Epithelial cell of proximal tubule (primary cell): ENCODE measurements around the gene CCDC85C. TPM values are rescaled to one million over a fixed set of nuclear protein-coding genes. Genes with fewer than 3 reads are reported as not detected.

Experiments used
- DNase-seq: peaks from one replicate; pipeline ENCODE4 v3.0.0-alpha.2; 2011; ENCODE audit warnings: low read depth
- H3K4me3 ChIP-seq: 2 replicates; pipeline ENCODE4 v1.5.1; 2011; ENCODE audit warnings: low read depth, mild to moderate bottlenecking, low read length
- CTCF ChIP-seq: conservative IDR thresholded peaks from 2 replicates; pipeline ENCODE4 v1.5.1; 2012; ENCODE audit warnings: low read depth, mild to moderate bottlenecking, low read length
- total RNA-seq: library from RNA; depleted of rRNA; stranded (reverse); fragments of >200 nt; gene quantifications from 2 replicates; pipeline ENCODE4 v1.2.3, GENCODE V29; 2015

Gene CCDC85C
- total RNA-seq, 1 donor from 2014 or later = 29.6 TPM

GRCh38 chr14:99624024-99624423 lies 20.0 kb upstream of the CCDC85C start:
- H3K4me3 ChIP-seq = no peak overlapping the region
- TF ChIP-seq CTCF = no peak
- DNase-seq = no peak

GRCh38 chr14:99621948-99622347 lies 17.9 kb upstream of the CCDC85C start:
- no peak for TF ChIP-seq CTCF
- DNase-seq = no peak
- no peak overlapping the region for H3K4me3 ChIP-seq

GRCh38 chr14:99619835-99620834 lies 16.1 kb upstream of the CCDC85C start:
- no peak for DNase-seq
- no peak overlapping the region for H3K4me3 ChIP-seq

GRCh38 chr14:99616832-99617800 lies 13.1 kb upstream of the CCDC85C start:
- no peak for DNase-seq
- no peak overlapping the region for H3K4me3 ChIP-seq
- TF ChIP-seq CTCF = no peak

More at GRCh38 chr14:99619835-99620834, 16.1 kb upstream of the CCDC85C start:
- no peak for TF ChIP-seq CTCF

GRCh38 chr14:99615497-99616157 lies 11.6 kb upstream of the CCDC85C start:
- no peak for TF ChIP-seq CTCF
- no peak overlapping the region for H3K4me3 ChIP-seq
- DNase-seq = no peak

- no peak for DNase-seq
- H3K4me3 ChIP-seq = no peak overlapping the region
- no peak for TF ChIP-seq CTCF
These were observed 8.8 kb upstream of the CCDC85C start for GRCh38 chr14:99612738-99613330.
